Thyroid gland (tissue), 4 donors: Measurements from ENCODE around the gene CD46. TPM values are rescaled to one million over a fixed set of nuclear protein-coding genes. Genes with fewer than 3 reads are reported as not detected.

Source experiments
- DNase-seq, 2 donors: peaks; one replicate each; pipeline ENCODE4 v3.0.0-alpha.2; 2019
- H3K27ac ChIP-seq, 3 donors: fragments of 200-600 bp; sonication (generic); 1 replicate in 2 of 3; 2 replicates in 1 of 3; pipeline ENCODE4 v1.5.1; 2016 to 2019; ENCODE audit warnings: mild to moderate bottlenecking in 1 of 3, moderate library complexity in 1 of 3
- H3K27me3 ChIP-seq: fragments of 200-600 bp; sonication (generic); one replicate; pipeline ENCODE4 v1.5.1; 2019
- H3K36me3 ChIP-seq, 2 donors: fragments of 200-600 bp; sonication (generic); one replicate each; pipeline ENCODE4 v1.5.1; 2016 to 2019
- H3K4me1 ChIP-seq, 2 donors: fragments of 200-600 bp; sonication (generic); one replicate each; pipeline ENCODE4 v1.5.1; 2017 to 2019
- H3K4me3 ChIP-seq, 3 donors: fragments of 200-600 bp; sonication (generic); replicated peaks in 1 of 3; 1 replicate in 2 of 3; 2 replicates in 1 of 3; pipeline ENCODE4 v1.5.1; 2016; ENCODE audit warnings: mild to moderate bottlenecking in 1 of 3
- H3K9me3 ChIP-seq: fragments of 200-600 bp; sonication (generic); one replicate; pipeline ENCODE4 v1.5.1; 2017
- POLR2A ChIP-seq, 2 donors: fragments of 450-650 bp; IDR thresholded peaks; one replicate each; pipeline ENCODE4 v1.6.1; 2017; ENCODE audit warnings: antibody characterized with exemption in 2 of 2, mild to moderate bottlenecking in 2 of 2, moderate library complexity in 1 of 2
- WGBS, 2 donors: methylation state at CpG; one replicate each; pipeline ENCODE4 v1.1.5; 2017; 5-methylcytosine and 5-hydroxymethylcytosine counted together
- intact Hi-C: fragments of 100-400 bp; cut with DNase I; formaldehyde crosslinking; loops from one replicate; pipeline ENCODE4 v1.15.1; 2023
- microRNA counts, 2 donors: library from miRNA; unstranded; fragments of <30 nt; microRNA quantifications; one replicate each; lab custom pipeline; 2016 to 2017
- small RNA-seq: library from RNA; depleted of rRNA; stranded (forward); fragments of <200 nt; gene quantifications from one replicate; pipeline ENCODE3, GENCODE V24; 2016
- total RNA-seq, 4 donors: library from RNA; depleted of rRNA; stranded (reverse); fragments of >200 nt; gene quantifications; one replicate each; pipeline ENCODE4 v1.2.3, GENCODE V29; 2016
- TF ChIP-seq, protein P1 (sequence below), 6 experiments: fragments of 200-600 bp in 3 of 6; fragments of 450-650 bp in 3 of 6; sonication (generic) in 3 of 6; IDR thresholded peaks; one replicate each; pipeline ENCODE4 v1.5.1; 2016 to 2019; ENCODE audit warnings: antibody characterized with exemption in 6 of 6, mild to moderate bottlenecking in 2 of 6, inconsistent platforms in 1 of 6, moderate library complexity in 1 of 6

The CD46 gene
- total RNA-seq, 4 donors from 2014 or later = 135 to 275 (median 180) TPM

DNA sequence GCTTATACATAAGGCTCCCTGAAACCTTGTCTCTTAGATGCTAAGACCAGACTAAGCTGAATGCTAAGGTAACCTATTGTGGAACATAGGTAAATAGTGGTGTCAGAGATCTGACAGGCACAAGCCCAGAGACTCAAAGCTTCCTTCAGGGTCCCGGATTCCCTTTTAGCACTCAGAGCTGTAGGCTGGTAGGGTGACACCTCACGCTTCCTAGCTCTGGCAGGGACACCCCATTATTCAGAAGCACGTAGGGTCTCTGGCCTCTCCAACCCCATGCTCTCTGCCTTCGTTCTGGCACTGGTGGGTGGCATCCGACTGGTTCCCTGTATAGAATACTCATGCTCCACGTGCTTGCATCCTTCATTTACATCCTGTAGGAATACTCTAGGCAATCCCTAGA, 90.7 kb downstream of the CD46 start:
- WGBS, 2 donors = 88 to 91% methylated on average over 6 of the region's 6 CpGs
- Histone ChIP-seq H3K27ac (peak overlapping the region in 1 of 3 donors; percentile 1), H3K9me3 (no peaks in the 10 kb centered on the region), H3K36me3 (no peaks in the 10 kb centered on the region), H3K4me3 (no peak overlapping the region), H3K27me3 (no peaks in the 10 kb centered on the region), H3K4me1 (peaks cover 19 to 44% of the 10 kb centered on the region in 2 donors)
- DNase-seq = no peak
- intact Hi-C loops = no loop called here
- TF ChIP-seq, protein P1, sequence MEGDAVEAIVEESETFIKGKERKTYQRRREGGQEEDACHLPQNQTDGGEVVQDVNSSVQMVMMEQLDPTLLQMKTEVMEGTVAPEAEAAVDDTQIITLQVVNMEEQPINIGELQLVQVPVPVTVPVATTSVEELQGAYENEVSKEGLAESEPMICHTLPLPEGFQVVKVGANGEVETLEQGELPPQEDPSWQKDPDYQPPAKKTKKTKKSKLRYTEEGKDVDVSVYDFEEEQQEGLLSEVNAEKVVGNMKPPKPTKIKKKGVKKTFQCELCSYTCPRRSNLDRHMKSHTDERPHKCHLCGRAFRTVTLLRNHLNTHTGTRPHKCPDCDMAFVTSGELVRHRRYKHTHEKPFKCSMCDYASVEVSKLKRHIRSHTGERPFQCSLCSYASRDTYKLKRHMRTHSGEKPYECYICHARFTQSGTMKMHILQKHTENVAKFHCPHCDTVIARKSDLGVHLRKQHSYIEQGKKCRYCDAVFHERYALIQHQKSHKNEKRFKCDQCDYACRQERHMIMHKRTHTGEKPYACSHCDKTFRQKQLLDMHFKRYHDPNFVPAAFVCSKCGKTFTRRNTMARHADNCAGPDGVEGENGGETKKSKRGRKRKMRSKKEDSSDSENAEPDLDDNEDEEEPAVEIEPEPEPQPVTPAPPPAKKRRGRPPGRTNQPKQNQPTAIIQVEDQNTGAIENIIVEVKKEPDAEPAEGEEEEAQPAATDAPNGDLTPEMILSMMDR (IDR thresholded peaks at IDR 0.05) = no peak
- no peak for TF ChIP-seq POLR2A (IDR thresholded peaks at IDR 0.05)

DNA sequence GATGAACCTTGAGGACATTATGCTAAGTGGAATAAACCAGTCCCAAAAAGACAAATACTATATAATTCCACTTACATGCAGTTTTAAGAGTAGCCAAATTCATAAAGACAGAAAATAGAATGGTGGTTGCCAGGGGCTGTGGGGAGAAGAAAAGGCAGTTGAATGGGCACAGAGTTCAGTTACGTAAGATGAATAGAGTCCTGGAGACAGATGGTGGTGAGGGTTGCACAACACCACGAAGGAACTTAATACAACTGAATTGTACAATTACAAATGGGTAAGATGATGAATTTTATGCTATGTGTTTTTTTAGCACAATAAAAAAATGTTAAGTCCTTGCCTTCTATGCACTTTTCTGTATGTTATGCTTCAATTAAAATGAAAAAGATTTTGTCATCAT, 92.5 kb downstream of the CD46 start:
- DNase-seq = no peak
- no peak for TF ChIP-seq POLR2A (IDR thresholded peaks at IDR 0.05)
- TF ChIP-seq, protein P1 (IDR thresholded peaks at IDR 0.05) = no peak
- Histone ChIP-seq H3K4me1 (peaks cover 11 to 41% of the 10 kb centered on the region in 2 donors), H3K27me3 (no peaks in the 10 kb centered on the region), H3K9me3 (no peaks in the 10 kb centered on the region), H3K27ac (no peak overlapping the region), H3K36me3 (no peaks in the 10 kb centered on the region), H3K4me3 (no peak overlapping the region)
- intact Hi-C loops = no loop called here
- WGBS, 2 donors = 91 to 93% methylated on average over 2 of the region's 2 CpGs

MicroRNA genes within 50 kb of the gene (microRNA counts, 767-probe panel; counts per million panel counts)
- microRNA hsa-miR-29b-3p (lab: Ali Mortazavi, UCI) (5,113 to 9,628 counts per million in 2 donors), microRNA hsa-miR-29c-3p (lab: Ali Mortazavi, UCI) (4,306 to 8,015 counts per million in 2 donors)

Small RNAs within 50 kb of the gene (small RNA-seq; reads per million reads assigned to genes)
- gene RNA5SP534 = not detected

Other genes starting within 250 kb of the CD46 start
- under 1 TPM in 1 of 4 donors, not detected in 3; 0.22 TPM for gene CR1L, start 106.9 kb upstream of the CD46 start, total RNA-seq
- 10 to 100 TPM; 20.7 to 38.8 (median 27.8) TPM for gene CD34, start 159.1 kb downstream of the CD46 start, total RNA-seq